Rectal smooth muscle tissue (tissue), 1 donor: ENCODE data around the gene CTU2.
A peak's percentile ranks its signal among the peaks of the same experiment; 100 is the strongest.

Experiments used
- H3K27ac ChIP-seq: one replicate; pipeline ENCODE4 v1.7.0; 2013; ENCODE audit warnings: low read depth, low read length, inconsistent platforms
- H3K27me3 ChIP-seq: one replicate; pipeline ENCODE4 v1.7.0; 2013; ENCODE audit warnings: low read length; ENCODE audit not compliant: control insufficient read depth, insufficient read depth
- H3K36me3 ChIP-seq: one replicate; pipeline ENCODE4 v1.7.0; 2013; ENCODE audit warnings: low read length; ENCODE audit not compliant: control insufficient read depth, insufficient read depth
- H3K4me1 ChIP-seq: one replicate; pipeline ENCODE4 v1.7.0; 2013; ENCODE audit warnings: low read length; ENCODE audit not compliant: control insufficient read depth, insufficient read depth
- H3K4me3 ChIP-seq: one replicate; pipeline ENCODE4 v1.7.0; 2013; ENCODE audit warnings: low read length
- H3K9ac ChIP-seq: one replicate; pipeline ENCODE4 v1.7.0; 2013; ENCODE audit warnings: low read length

The CTU2 gene

GRCh38 chr16:88671806-88672205 lies 34.5 kb upstream of the CTU2 start:
- no peaks in the 10 kb centered on the region for H3K36me3 ChIP-seq
- no peak overlapping the region for H3K9ac ChIP-seq
- no peak overlapping the region for H3K27ac ChIP-seq
- no peaks in the 10 kb centered on the region for H3K4me1 ChIP-seq
- H3K27me3 ChIP-seq, result no peaks in the 10 kb centered on the region
- H3K4me3 ChIP-seq, result no peak overlapping the region

- H3K4me1 ChIP-seq, result no peaks in the 10 kb centered on the region
- H3K4me3 ChIP-seq, result no peak overlapping the region
- H3K27me3 ChIP-seq, result no peaks in the 10 kb centered on the region
- H3K27ac ChIP-seq, result no peak overlapping the region
- no peak overlapping the region for H3K9ac ChIP-seq
- H3K36me3 ChIP-seq, result no peaks in the 10 kb centered on the region
Measured at GRCh38 chr16:88672776-88673175, 33.5 kb upstream of the CTU2 start.

GRCh38 chr16:88673716-88674379 lies 32.5 kb upstream of the CTU2 start:
- no peaks in the 10 kb centered on the region for H3K36me3 ChIP-seq
- H3K4me3 ChIP-seq, result no peak overlapping the region
- no peaks in the 10 kb centered on the region for H3K27me3 ChIP-seq
- H3K9ac ChIP-seq, result no peak overlapping the region
- no peaks in the 10 kb centered on the region for H3K4me1 ChIP-seq
- no peak overlapping the region for H3K27ac ChIP-seq

- H3K27ac ChIP-seq, result no peak overlapping the region
- H3K4me1 ChIP-seq, result no peaks in the 10 kb centered on the region
Measured at GRCh38 chr16:88676502-88677242, 29.6 kb upstream of the CTU2 start.

GRCh38 chr16:88677721-88678120 lies 28.6 kb upstream of the CTU2 start:
- no peak overlapping the region for H3K9ac ChIP-seq
- H3K4me3 ChIP-seq, result no peak overlapping the region
- H3K36me3 ChIP-seq, result no peaks in the 10 kb centered on the region
- no peaks in the 10 kb centered on the region for H3K4me1 ChIP-seq
- H3K27ac ChIP-seq, result no peak overlapping the region
- no peaks in the 10 kb centered on the region for H3K27me3 ChIP-seq

More at GRCh38 chr16:88676502-88677242, 29.6 kb upstream of the CTU2 start:
- Histone ChIP-seq H3K9ac (no peak overlapping the region), H3K36me3 (no peaks in the 10 kb centered on the region), H3K27me3 (no peaks in the 10 kb centered on the region), H3K4me3 (no peak overlapping the region)

- Histone ChIP-seq H3K4me1 (no peaks in the 10 kb centered on the region), H3K9ac (no peak overlapping the region), H3K27me3 (no peaks in the 10 kb centered on the region), H3K27ac (no peak overlapping the region), H3K36me3 (no peaks in the 10 kb centered on the region), H3K4me3 (no peak overlapping the region)
Measured at GRCh38 chr16:88678224-88678979, 27.9 kb upstream of the CTU2 start.

- Histone ChIP-seq H3K4me3 (no peak overlapping the region), H3K27me3 (peaks cover 4% of the 10 kb centered on the region), H3K27ac (no peak overlapping the region), H3K36me3 (no peaks in the 10 kb centered on the region), H3K9ac (no peak overlapping the region), H3K4me1 (no peaks in the 10 kb centered on the region)
Measured at GRCh38 chr16:88680554-88681083, 25.7 kb upstream of the CTU2 start.

GRCh38 chr16:88681084-88681680 lies 25.1 kb upstream of the CTU2 start:
- peaks cover 10% of the 10 kb centered on the region for H3K27me3 ChIP-seq
- no peak overlapping the region for H3K9ac ChIP-seq
- no peaks in the 10 kb centered on the region for H3K4me1 ChIP-seq
- H3K4me3 ChIP-seq, result no peak overlapping the region
- no peaks in the 10 kb centered on the region for H3K36me3 ChIP-seq
- H3K27ac ChIP-seq, result no peak overlapping the region

- Histone ChIP-seq H3K9ac (no peak overlapping the region), H3K4me1 (no peaks in the 10 kb centered on the region), H3K27me3 (peaks cover 12% of the 10 kb centered on the region), H3K4me3 (no peak overlapping the region), H3K27ac (no peak overlapping the region), H3K36me3 (no peaks in the 10 kb centered on the region)
Measured at GRCh38 chr16:88681709-88682451, 24.4 kb upstream of the CTU2 start.

- no peak overlapping the region for H3K4me3 ChIP-seq
- H3K36me3 ChIP-seq, result no peaks in the 10 kb centered on the region
- no peak overlapping the region for H3K9ac ChIP-seq
- no peak overlapping the region for H3K27ac ChIP-seq
- H3K27me3 ChIP-seq, result peaks cover 21% of the 10 kb centered on the region
- H3K4me1 ChIP-seq, result no peaks in the 10 kb centered on the region
Measured at GRCh38 chr16:88684569-88685155, 21.6 kb upstream of the CTU2 start.

GRCh38 chr16:88685156-88686061 lies 20.9 kb upstream of the CTU2 start:
- no peak overlapping the region for H3K9ac ChIP-seq
- peak overlapping the region; percentile 64 for H3K4me3 ChIP-seq
- H3K36me3 ChIP-seq, result no peaks in the 10 kb centered on the region
- peaks cover 21% of the 10 kb centered on the region for H3K27me3 ChIP-seq
- no peaks in the 10 kb centered on the region for H3K4me1 ChIP-seq
- no peak overlapping the region for H3K27ac ChIP-seq
